Spleen (tissue), 7 donors: Measurements from ENCODE around the gene SAT2.

Source experiments
- CTCF ChIP-seq, 11 experiments: fragments of 200-600 bp in 7 of 11; fragments of 450-650 bp in 4 of 11; sonication (generic) in 4 of 11; IDR thresholded peaks in 8 of 11; conservative IDR thresholded peaks in 3 of 11; 1 replicate in 7 of 11; 2 replicates in 4 of 11; pipeline versions ENCODE4 v1.4.0 to v1.8.0; 2016 to 2021; ENCODE audit warnings: antibody characterized with exemption in 11 of 11, inconsistent platforms in 4 of 11, mild to moderate bottlenecking in 1 of 11
- POLR2A ChIP-seq, 3 donors: fragments of 450-650 bp; IDR thresholded peaks; one replicate each; pipeline ENCODE4 v1.5.1; 2017; ENCODE audit warnings: antibody characterized with exemption in 3 of 3, mild to moderate bottlenecking in 1 of 3
- POLR2AphosphoS5 ChIP-seq, 3 donors: sonication (generic); formaldehyde crosslinking; IDR thresholded peaks; one replicate each; pipeline ENCODE4 v1.5.1; 2017; ENCODE audit warnings: antibody characterized with exemption in 3 of 3
- donor health status: DM: no; HTN: no; CAD: no; lungs with moderate emphysema.
- donor health status: DM: no; HTN: no; CAD: no.
- donor health status: DM: no; HTN: no; CAD: no.

DNA sequence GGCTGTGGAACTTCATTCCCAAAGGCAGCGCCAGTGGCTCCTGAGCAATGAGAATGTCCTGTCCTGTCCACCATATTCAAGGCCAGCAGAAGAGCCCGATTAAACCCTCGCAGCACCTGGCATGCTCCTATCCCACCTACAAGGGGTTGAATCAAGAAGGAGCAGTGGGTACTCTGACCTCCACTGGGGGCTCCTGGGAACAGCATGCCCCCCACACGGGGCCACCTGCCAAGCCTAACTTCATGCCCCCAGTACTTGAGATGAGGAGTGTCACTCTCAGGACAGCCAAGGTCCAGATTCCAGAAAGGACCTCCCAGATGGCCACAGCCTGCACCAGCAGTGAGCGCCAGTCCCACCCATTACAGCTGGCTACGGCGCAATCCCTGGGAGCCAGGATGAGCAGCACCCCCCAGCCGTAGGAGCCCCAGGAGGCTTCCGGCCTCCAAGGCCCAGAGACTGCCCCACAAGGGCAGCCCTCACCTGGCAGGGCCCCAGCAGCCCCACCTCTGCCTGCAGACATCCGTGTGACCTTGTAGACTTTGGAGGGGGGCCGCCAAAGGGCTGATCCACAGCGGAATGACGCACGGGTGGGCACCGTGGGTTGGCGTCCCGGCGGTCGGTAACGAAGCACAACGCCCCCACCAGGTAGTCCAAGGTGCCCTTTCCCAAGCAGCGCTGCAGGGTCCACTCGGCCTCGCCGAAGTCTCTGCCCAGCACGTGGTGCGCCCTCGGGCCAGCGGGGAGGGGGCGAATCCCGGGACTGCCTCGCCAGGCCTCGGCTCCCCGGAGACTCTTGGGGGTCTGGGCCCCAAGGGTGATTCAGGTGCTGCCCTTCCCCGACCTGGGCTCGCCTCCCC lies 45.0 kb downstream of the SAT2 start:
- TF ChIP-seq CTCF (IDR thresholded peaks at IDR 0.05 in 8 of 11, conservative IDR thresholded peaks at IDR 0.05 in 3 of 11), result no peak
- peak in 1 of 3 donors; percentile 4 for TF ChIP-seq POLR2AphosphoS5 (IDR thresholded peaks at IDR 0.05)
- TF ChIP-seq POLR2A (IDR thresholded peaks at IDR 0.05), result no peak
